Keratinocyte (primary cell): Measurements from ENCODE around the gene DTX3.

ENCODE experiments used
- EZH2 ChIP-seq: IDR thresholded peaks from one replicate; pipeline ENCODE4 v1.6.1; 2012; ENCODE audit warnings: inconsistent platforms, mild to moderate bottlenecking, low read length, moderate library complexity
- TF ChIP-seq, protein P1 (sequence below), 3 experiments: IDR thresholded peaks in 1 of 3; conservative IDR thresholded peaks in 1 of 3; optimal IDR thresholded peaks in 1 of 3; 2 replicates in 2 of 3; 3 replicates in 1 of 3; pipeline versions ENCODE3 to v1.5.1; 2011; ENCODE audit warnings: low read length in 3 of 3, mild to moderate bottlenecking in 3 of 3, moderate library complexity in 2 of 3, control low read depth in 1 of 3, inconsistent platforms in 1 of 3; ENCODE audit not compliant: insufficient read depth in 2 of 3; ENCODE audit errors: extremely low read depth in 1 of 3

GRCh38 chr12:57584690-57585089 is 19.9 kb upstream of the DTX3 start:
- TF ChIP-seq EZH2: no peak
- TF ChIP-seq, protein P1, sequence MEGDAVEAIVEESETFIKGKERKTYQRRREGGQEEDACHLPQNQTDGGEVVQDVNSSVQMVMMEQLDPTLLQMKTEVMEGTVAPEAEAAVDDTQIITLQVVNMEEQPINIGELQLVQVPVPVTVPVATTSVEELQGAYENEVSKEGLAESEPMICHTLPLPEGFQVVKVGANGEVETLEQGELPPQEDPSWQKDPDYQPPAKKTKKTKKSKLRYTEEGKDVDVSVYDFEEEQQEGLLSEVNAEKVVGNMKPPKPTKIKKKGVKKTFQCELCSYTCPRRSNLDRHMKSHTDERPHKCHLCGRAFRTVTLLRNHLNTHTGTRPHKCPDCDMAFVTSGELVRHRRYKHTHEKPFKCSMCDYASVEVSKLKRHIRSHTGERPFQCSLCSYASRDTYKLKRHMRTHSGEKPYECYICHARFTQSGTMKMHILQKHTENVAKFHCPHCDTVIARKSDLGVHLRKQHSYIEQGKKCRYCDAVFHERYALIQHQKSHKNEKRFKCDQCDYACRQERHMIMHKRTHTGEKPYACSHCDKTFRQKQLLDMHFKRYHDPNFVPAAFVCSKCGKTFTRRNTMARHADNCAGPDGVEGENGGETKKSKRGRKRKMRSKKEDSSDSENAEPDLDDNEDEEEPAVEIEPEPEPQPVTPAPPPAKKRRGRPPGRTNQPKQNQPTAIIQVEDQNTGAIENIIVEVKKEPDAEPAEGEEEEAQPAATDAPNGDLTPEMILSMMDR (optimal IDR thresholded peaks at IDR 0.05 in 1 of 3, IDR thresholded peaks at IDR 0.05 in 1 of 3, conservative IDR thresholded peaks at IDR 0.05 in 1 of 3; ENCODE audit: extremely low read depth in 1 of 3, insufficient read depth in 2 of 3, low read length in 3 of 3): no peak
